HG03039 (cell line): ENCODE results near the gene STATH.
A peak's percentile ranks its signal among the peaks of the same experiment; 100 is the strongest.
"Not testable (repeated sequence)": the region's sequence is repeated elsewhere in the genome, so short reads cannot be mapped to it uniquely, and the experiment has no call there.

Experiments used
- ATAC-seq: cut with Tn5 transposase; IDR thresholded peaks from one replicate; pipeline ENCODE4 v1.9.1; 2021; ENCODE audit warnings: mild to moderate bottlenecking, moderate library complexity; ENCODE audit not compliant: unreplicated experiment

STATH gene

GRCh38 chr4:69995526-69996016 lies at the start of gene STATH:
STATH (plus strand) TSS chr4:69995966; CDS start chr4:69998438, 2,472 bp downstream.
- no peak for ATAC-seq

- no peak for ATAC-seq
These were observed 44.2 kb upstream of the STATH start for GRCh38 chr4:69951602-69952001.

GRCh38 chr4:69957209-69957608 lies 38.6 kb upstream of the STATH start:
- no peak for ATAC-seq

- ATAC-seq = no peak
These were observed 30.1 kb upstream of the STATH start, which contains the start of gene CSN2 for GRCh38 chr4:69965628-69966027. CSN2 (minus strand) TSS chr4:69965728; CDS start chr4:69960995, 4,733 bp downstream.

- no peak for ATAC-seq
These were observed 25.7 kb upstream of the STATH start for GRCh38 chr4:69970071-69970470.

GRCh38 chr4:69974631-69975030 lies 21.1 kb upstream of the STATH start:
- no peak for ATAC-seq

- ATAC-seq = no peak
These were observed 18.2 kb upstream of the STATH start for GRCh38 chr4:69977582-69977981.

- peak; percentile 59 for ATAC-seq
These were observed 11.7 kb upstream of the STATH start for GRCh38 chr4:69984030-69984443.

- no peak for ATAC-seq
These were observed 9.1 kb upstream of the STATH start for GRCh38 chr4:69986663-69987062.

- ATAC-seq = no peak
These were observed 4.8 kb upstream of the STATH start for GRCh38 chr4:69991016-69991415.

GRCh38 chr4:69994782-69995181 lies 984 bp upstream of the STATH start:
- no peak for ATAC-seq

GRCh38 chr4:69999420-69999819 lies 3.7 kb downstream of the STATH start:
- peak; percentile 53 for ATAC-seq

- ATAC-seq = no peak
These were observed 4.9 kb downstream of the STATH start for GRCh38 chr4:70000711-70001110.

GRCh38 chr4:70002507-70002906 lies 6.7 kb downstream of the STATH start:
- ATAC-seq = no peak

- no peak for ATAC-seq
These were observed 13.0 kb downstream of the STATH start for GRCh38 chr4:70008771-70009170.

- ATAC-seq = not testable (repeated sequence)
These were observed 23.2 kb downstream of the STATH start for GRCh38 chr4:70019006-70019405.

GRCh38 chr4:70023218-70023617 lies 27.5 kb downstream of the STATH start:
- no peak for ATAC-seq

- ATAC-seq = no peak
These were observed 31.2 kb downstream of the STATH start for GRCh38 chr4:70027011-70027410.

GRCh38 chr4:70028159-70028558 lies 32.4 kb downstream of the STATH start, which contains the start of gene HTN3:
HTN3 (plus strand) TSS chr4:70028459; CDS start chr4:70030741, 2,282 bp downstream.
- not testable (repeated sequence) for ATAC-seq

GRCh38 chr4:70037559-70037958 lies 41.8 kb downstream of the STATH start:
- not testable (repeated sequence) for ATAC-seq

- ATAC-seq = not testable (repeated sequence)
These were observed 44.2 kb downstream of the STATH start for GRCh38 chr4:70039928-70040327.

- no peak for ATAC-seq
These were observed 46.0 kb downstream of the STATH start for GRCh38 chr4:70041652-70042286.

GRCh38 chr4:70050138-70050537 lies 54.4 kb downstream of the STATH start, which contains the start of gene HTN1:
HTN1 (plus strand) TSS chr4:70050438; CDS start chr4:70053077, 2,639 bp downstream.
- ATAC-seq = not testable (repeated sequence)
